ENCODE measurements around the gene AQR. TPM values are rescaled to one million over a fixed set of nuclear protein-coding genes. Genes with fewer than 3 reads are reported as not detected.

Gene AQR
- total and polyA plus RNA-seq, 10 of the 15 experiments (the other 5 are each of a cell fraction or from before 2014, with no cell fraction given) = 18.2 to 53.5 (median 32.6) TPM

DNA sequence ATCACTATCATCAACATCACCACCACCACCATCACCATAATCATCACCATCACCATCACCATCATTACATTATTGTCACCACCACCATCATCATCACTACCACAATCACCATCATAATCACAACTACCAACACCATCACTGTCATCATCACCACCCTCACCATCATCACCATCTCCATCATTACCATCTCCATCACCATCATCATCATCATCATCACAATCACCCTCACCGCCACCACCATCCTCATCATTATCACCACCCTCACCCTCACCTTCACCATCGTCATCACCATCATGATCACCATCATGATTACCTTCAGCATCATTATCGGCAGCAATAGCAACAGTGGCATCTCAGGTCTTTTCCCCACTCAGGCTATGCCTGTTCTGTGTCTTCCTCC lies 131.3 kb downstream of the AQR start:
- Histone ChIP-seq H3K79me2 (ENCODE audit: control insufficient read depth, insufficient read depth, low read length) (no peaks in the 10 kb centered on the region), H3K9me3 (replicated peaks; ENCODE audit: control insufficient read depth, insufficient read depth, low read length) (no peaks in the 10 kb centered on the region), H2AFZ (ENCODE audit: control insufficient read depth, low read depth, low read length) (no peak overlapping the region), H3K4me3 (no peak overlapping the region), H3K9ac (ENCODE audit: control insufficient read depth, insufficient read depth, low read length) (no peak overlapping the region), H3K4me1 (ENCODE audit: control insufficient read depth, insufficient read depth, low read length) (no peaks in the 10 kb centered on the region), H4K20me1 (ENCODE audit: control insufficient read depth, insufficient read depth) (no peaks in the 10 kb centered on the region), H3K27ac (ENCODE audit: control insufficient read depth, insufficient read depth) (no peak overlapping the region), H3K36me3 (ENCODE audit: control insufficient read depth in 2 of 2, insufficient read depth in 2 of 2, low read length in 1 of 2) (no peaks in the 10 kb centered on the region), H3K27me3 (replicated peaks in 1 of 2; ENCODE audit: control insufficient read depth in 2 of 2, insufficient read depth in 2 of 2, low read length in 1 of 2) (no peaks in the 10 kb centered on the region), H3K4me2 (ENCODE audit: control insufficient read depth, insufficient read depth) (no peak overlapping the region)
- BruUV-seq (replicated peaks) = no TSS peak
- in situ Hi-C loops (cut with MboI) = no loop called here
- WGBS (ENCODE audit: insufficient coverage, insufficient replicate concordance, low lambda C conversion rate, missing lambda C conversion rate) = 70% methylated on average over 3 of the region's 3 CpGs
- SMC1A ChIA-PET (ENCODE audit: uncharacterized antibody, unreplicated experiment) = interaction anchor here (1.1 kb wide), 1 partner anchor 74 kb away, joined by 3 read pairs; no protein-coding TSS in a partner anchor
- FAIRE-seq = no peak
- CTCF ChIA-PET = no interaction called here
- POLR2A ChIA-PET = no interaction called here
- ATAC-seq = no peak
- TF ChIP-seq, protein P1, sequence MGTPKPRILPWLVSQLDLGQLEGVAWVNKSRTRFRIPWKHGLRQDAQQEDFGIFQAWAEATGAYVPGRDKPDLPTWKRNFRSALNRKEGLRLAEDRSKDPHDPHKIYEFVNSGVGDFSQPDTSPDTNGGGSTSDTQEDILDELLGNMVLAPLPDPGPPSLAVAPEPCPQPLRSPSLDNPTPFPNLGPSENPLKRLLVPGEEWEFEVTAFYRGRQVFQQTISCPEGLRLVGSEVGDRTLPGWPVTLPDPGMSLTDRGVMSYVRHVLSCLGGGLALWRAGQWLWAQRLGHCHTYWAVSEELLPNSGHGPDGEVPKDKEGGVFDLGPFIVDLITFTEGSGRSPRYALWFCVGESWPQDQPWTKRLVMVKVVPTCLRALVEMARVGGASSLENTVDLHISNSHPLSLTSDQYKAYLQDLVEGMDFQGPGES (IDR thresholded peaks at IDR 0.05) = no peak
- TF ChIP-seq, protein P2, sequence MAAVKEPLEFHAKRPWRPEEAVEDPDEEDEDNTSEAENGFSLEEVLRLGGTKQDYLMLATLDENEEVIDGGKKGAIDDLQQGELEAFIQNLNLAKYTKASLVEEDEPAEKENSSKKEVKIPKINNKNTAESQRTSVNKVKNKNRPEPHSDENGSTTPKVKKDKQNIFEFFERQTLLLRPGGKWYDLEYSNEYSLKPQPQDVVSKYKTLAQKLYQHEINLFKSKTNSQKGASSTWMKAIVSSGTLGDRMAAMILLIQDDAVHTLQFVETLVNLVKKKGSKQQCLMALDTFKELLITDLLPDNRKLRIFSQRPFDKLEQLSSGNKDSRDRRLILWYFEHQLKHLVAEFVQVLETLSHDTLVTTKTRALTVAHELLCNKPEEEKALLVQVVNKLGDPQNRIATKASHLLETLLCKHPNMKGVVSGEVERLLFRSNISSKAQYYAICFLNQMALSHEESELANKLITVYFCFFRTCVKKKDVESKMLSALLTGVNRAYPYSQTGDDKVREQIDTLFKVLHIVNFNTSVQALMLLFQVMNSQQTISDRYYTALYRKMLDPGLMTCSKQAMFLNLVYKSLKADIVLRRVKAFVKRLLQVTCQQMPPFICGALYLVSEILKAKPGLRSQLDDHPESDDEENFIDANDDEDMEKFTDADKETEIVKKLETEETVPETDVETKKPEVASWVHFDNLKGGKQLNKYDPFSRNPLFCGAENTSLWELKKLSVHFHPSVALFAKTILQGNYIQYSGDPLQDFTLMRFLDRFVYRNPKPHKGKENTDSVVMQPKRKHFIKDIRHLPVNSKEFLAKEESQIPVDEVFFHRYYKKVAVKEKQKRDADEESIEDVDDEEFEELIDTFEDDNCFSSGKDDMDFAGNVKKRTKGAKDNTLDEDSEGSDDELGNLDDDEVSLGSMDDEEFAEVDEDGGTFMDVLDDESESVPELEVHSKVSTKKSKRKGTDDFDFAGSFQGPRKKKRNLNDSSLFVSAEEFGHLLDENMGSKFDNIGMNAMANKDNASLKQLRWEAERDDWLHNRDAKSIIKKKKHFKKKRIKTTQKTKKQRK (IDR thresholded peaks at IDR 0.05; ENCODE audit: low read depth, low read length) = no peak
- no peak for TF ChIP-seq EED (IDR thresholded peaks at IDR 0.05; ENCODE audit: low read depth)
- TF ChIP-seq ZNF384 (IDR thresholded peaks at IDR 0.05; ENCODE audit: borderline replicate concordance, low read depth, low read length) = no peak
- TF ChIP-seq, protein P3, sequence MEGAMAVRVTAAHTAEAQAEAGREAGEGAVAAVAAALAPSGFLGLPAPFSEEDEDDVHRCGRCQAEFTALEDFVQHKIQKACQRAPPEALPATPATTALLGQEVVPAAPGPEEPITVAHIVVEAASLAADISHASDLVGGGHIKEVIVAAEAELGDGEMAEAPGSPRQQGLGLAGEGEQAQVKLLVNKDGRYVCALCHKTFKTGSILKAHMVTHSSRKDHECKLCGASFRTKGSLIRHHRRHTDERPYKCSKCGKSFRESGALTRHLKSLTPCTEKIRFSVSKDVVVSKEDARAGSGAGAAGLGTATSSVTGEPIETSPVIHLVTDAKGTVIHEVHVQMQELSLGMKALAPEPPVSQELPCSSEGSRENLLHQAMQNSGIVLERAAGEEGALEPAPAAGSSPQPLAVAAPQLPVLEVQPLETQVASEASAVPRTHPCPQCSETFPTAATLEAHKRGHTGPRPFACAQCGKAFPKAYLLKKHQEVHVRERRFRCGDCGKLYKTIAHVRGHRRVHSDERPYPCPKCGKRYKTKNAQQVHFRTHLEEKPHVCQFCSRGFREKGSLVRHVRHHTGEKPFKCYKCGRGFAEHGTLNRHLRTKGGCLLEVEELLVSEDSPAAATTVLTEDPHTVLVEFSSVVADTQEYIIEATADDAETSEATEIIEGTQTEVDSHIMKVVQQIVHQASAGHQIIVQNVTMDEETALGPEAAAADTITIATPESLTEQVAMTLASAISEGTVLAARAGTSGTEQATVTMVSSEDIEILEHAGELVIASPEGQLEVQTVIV (IDR thresholded peaks at IDR 0.05; ENCODE audit: borderline replicate concordance, partially characterized antibody) = no peak
- no peak for TF ChIP-seq IRF4 (IDR thresholded peaks at IDR 0.05; ENCODE audit: low read depth, low read length)
- no peak for TF ChIP-seq CHD4 (IDR thresholded peaks at IDR 0.05)
- no peak for TF ChIP-seq PAX8 (IDR thresholded peaks at IDR 0.05)
- TF ChIP-seq CHD1 (IDR thresholded peaks at IDR 0.05; ENCODE audit: low read depth, low read length) = no peak
- TF ChIP-seq, protein P4, sequence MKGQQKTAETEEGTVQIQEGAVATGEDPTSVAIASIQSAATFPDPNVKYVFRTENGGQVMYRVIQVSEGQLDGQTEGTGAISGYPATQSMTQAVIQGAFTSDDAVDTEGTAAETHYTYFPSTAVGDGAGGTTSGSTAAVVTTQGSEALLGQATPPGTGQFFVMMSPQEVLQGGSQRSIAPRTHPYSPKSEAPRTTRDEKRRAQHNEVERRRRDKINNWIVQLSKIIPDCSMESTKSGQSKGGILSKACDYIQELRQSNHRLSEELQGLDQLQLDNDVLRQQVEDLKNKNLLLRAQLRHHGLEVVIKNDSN (IDR thresholded peaks at IDR 0.05; ENCODE audit: borderline replicate concordance, extremely low read length, insufficient read depth, low read depth, low read length) = no peak
- no peak for TF ChIP-seq SMC3 (IDR thresholded peaks at IDR 0.05; ENCODE audit: borderline replicate concordance, low read length)
- RAD21 ChIA-PET (ENCODE audit: unreplicated experiment) = no interaction called here
- no peak for DNase-seq (ENCODE audit: low read depth, low spot score)
- intact Hi-C loops (cut with micrococcal nuclease; ENCODE audit: unreplicated experiment) = no loop called here

All from GM12878 (cell line).